NCI-H748 (cell line): ENCODE results near the gene KLHL6.
"Not testable (repeated sequence)": the region's sequence is repeated elsewhere in the genome, so short reads cannot be mapped to it uniquely, and the experiment has no call there.

Experiments used
- DNase-seq: peaks from one replicate; lab custom pipeline; 2025; ENCODE audit not compliant: unreplicated experiment; lab: John Stamatoyannopoulos, UW

The KLHL6 gene

GRCh38 chr3:183487896-183488295, 67.6 kb downstream of the KLHL6 start:
- DNase-seq, result no peak

- DNase-seq, result no peak
Observed at GRCh38 chr3:183487016-183487415, 68.5 kb downstream of the KLHL6 start.

GRCh38 chr3:183486472-183486871, 69.0 kb downstream of the KLHL6 start:
- DNase-seq, result no peak

GRCh38 chr3:183485585-183485984, 69.9 kb downstream of the KLHL6 start:
- DNase-seq, result no peak

- DNase-seq, result no peak
Observed at GRCh38 chr3:183485093-183485492, 70.4 kb downstream of the KLHL6 start.

- DNase-seq, result no peak
Observed at GRCh38 chr3:183484431-183485075, 71.0 kb downstream of the KLHL6 start.

GRCh38 chr3:183481582-183481981, 73.9 kb downstream of the KLHL6 start:
- DNase-seq, result no peak

- no peak for DNase-seq
Observed at GRCh38 chr3:183478501-183478900, 77.0 kb downstream of the KLHL6 start.

- no peak for DNase-seq
Observed at GRCh38 chr3:183477801-183478456, 77.6 kb downstream of the KLHL6 start.

GRCh38 chr3:183475764-183476162, 79.7 kb downstream of the KLHL6 start:
- DNase-seq, result not testable (repeated sequence)

- DNase-seq, result no peak
Observed at GRCh38 chr3:183475016-183475763, 80.3 kb downstream of the KLHL6 start.

GRCh38 chr3:183473969-183474368, 81.5 kb downstream of the KLHL6 start:
- no peak for DNase-seq

GRCh38 chr3:183472155-183472554, 83.4 kb downstream of the KLHL6 start:
- DNase-seq, result no peak

- DNase-seq, result peak; percentile 27
Observed at GRCh38 chr3:183468424-183468823, 87.1 kb downstream of the KLHL6 start.

GRCh38 chr3:183466575-183466974, 88.9 kb downstream of the KLHL6 start:
- no peak for DNase-seq

- DNase-seq, result not testable (repeated sequence)
Observed at GRCh38 chr3:183465710-183466109, 89.8 kb downstream of the KLHL6 start.

GRCh38 chr3:183464480-183464879, 91.0 kb downstream of the KLHL6 start:
- DNase-seq, result no peak

- DNase-seq, result no peak
Observed at GRCh38 chr3:183460081-183461055, 95.1 kb downstream of the KLHL6 start.

- DNase-seq, result no peak
Observed at GRCh38 chr3:183455089-183455488, 100.4 kb downstream of the KLHL6 start.

- DNase-seq, result no peak
Observed at GRCh38 chr3:183454064-183454463, 101.4 kb downstream of the KLHL6 start.

- no peak for DNase-seq
Observed at GRCh38 chr3:183449791-183450190, 105.7 kb downstream of the KLHL6 start.
